Lung (tissue), 12 donors: ENCODE measurements around the gene SYNGR3. TPM values are rescaled to one million over a fixed set of nuclear protein-coding genes. Genes with fewer than 3 reads are reported as not detected.
"Not testable (repeated sequence)": the region's sequence is repeated elsewhere in the genome, so short reads cannot be mapped to it uniquely, and the experiment has no call there.

Experiments used
- ATAC-seq: fragments of 200-7000 bp; cut with Tn5 transposase; one replicate; pipeline ENCODE4 v1.9.1; 2020; ENCODE audit warnings: moderate number of reproducible peaks; ENCODE audit not compliant: insufficient read depth, low FRiP score
- DNase-seq, 3 donors: peaks; one replicate each; pipeline ENCODE4 v3.0.0-alpha.2; 2013 to 2017
- H3K27ac ChIP-seq, 2 donors: one replicate each; pipeline ENCODE4 v1.5.1; 2013; ENCODE audit warnings: mild to moderate bottlenecking in 2 of 2, moderate library complexity in 2 of 2, control low read depth in 1 of 2, inconsistent platforms in 1 of 2, low read depth in 1 of 2, low read length in 1 of 2
- H3K27me3 ChIP-seq, 3 donors: one replicate each; pipeline ENCODE4 v1.5.1; 2013; ENCODE audit warnings: low read length in 2 of 3; ENCODE audit not compliant: control insufficient read depth in 3 of 3, insufficient read depth in 3 of 3
- H3K36me3 ChIP-seq, 4 donors: one replicate each; pipeline ENCODE4 v1.5.1; 2013; ENCODE audit warnings: low read length in 4 of 4, mild to moderate bottlenecking in 1 of 4, moderate library complexity in 1 of 4; ENCODE audit not compliant: control insufficient read depth in 4 of 4, insufficient read depth in 4 of 4
- H3K4me1 ChIP-seq, 5 donors: one replicate each; pipeline ENCODE4 v1.5.1; 2013; ENCODE audit warnings: low read length in 5 of 5, mild to moderate bottlenecking in 2 of 5, moderate library complexity in 1 of 5; ENCODE audit not compliant: control insufficient read depth in 5 of 5, insufficient read depth in 5 of 5
- H3K4me3 ChIP-seq: one replicate; pipeline ENCODE4 v1.5.1; 2013; ENCODE audit warnings: mild to moderate bottlenecking, control low read depth, moderate library complexity
- H3K9ac ChIP-seq, 2 donors: one replicate each; pipeline ENCODE4 v1.5.1; 2013; ENCODE audit warnings: low read length in 2 of 2, control low read depth in 1 of 2; ENCODE audit not compliant: insufficient read depth in 1 of 2
- H3K9me3 ChIP-seq, 4 donors: one replicate each; pipeline ENCODE4 v1.5.1; 2013; ENCODE audit warnings: low read length in 3 of 4, mild to moderate bottlenecking in 1 of 4, moderate library complexity in 1 of 4; ENCODE audit not compliant: control insufficient read depth in 4 of 4, insufficient read depth in 3 of 4
- WGBS, 2 donors: extraction: QIAGEN DNeasy Blood & Tissue Kit; methylation state at CpG; one replicate each; pipeline ENCODE4 v1.1.7; 2013; 5-methylcytosine and 5-hydroxymethylcytosine counted together
- polyA plus RNA-seq, 2 donors: library from polyadenylated mRNA; stranded (reverse); fragments of 200-250 nt; gene quantifications; one replicate each; pipeline ENCODE4 v1.2.1, GENCODE V29; 2013
- total RNA-seq, 2 donors: library from RNA; depleted of rRNA in 1 of 2; stranded (reverse); fragments of >200 nt in 1 of 2; gene quantifications; one replicate each; pipeline ENCODE4 v1.2.1, GENCODE V29; 2014 to 2021
- TF ChIP-seq, protein P1 (sequence below): IDR thresholded peaks from 2 replicates; pipeline ENCODE4 v1.5.1; 2012; ENCODE audit warnings: mild to moderate bottlenecking; ENCODE audit errors: control extremely low read depth, extremely low read depth
- donor health status: control.
- donor health status: control.
- donor health status: Bipolar disorder and iron deficiency.
- donor health status: healthy.
- donor health status: DM: yes; HTN: yes; CAD: no.

Gene SYNGR3
- total and polyA plus RNA-seq, 4 donors = 0.10 to 0.69 (median 0.43) TPM

DNA sequence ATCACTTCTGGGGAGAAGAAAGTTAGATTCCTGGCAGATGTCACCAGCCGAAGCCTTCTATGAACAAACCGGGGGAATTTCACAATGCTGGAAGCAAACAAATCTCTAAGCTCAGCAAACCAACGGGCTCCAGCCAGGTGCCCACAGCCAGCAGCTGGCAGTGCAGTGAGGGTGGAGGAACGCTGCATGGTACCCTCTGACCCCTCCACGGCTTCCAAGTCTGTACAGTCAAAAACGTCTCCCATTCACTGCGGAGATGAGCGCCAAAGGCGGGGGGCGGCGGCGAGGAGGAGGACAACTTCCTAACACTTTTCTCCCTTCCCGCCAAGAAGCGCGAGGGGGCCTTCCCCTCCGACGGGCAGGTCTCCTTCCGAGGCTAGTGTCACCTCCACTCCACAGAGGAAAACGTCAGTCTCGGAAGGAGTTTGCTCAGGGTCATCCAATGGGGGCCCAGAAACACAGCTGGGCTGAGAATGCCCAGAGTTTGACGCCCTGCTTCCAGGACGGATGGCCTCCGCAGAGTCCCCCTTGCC, 18.9 kb downstream of the SYNGR3 start:
- ATAC-seq = no peak
- Histone ChIP-seq H3K27ac (peak overlapping the region; percentile 79 to 90), H3K27me3 (no peaks in the 10 kb centered on the region), H3K4me1 (peaks cover 0 to 43% (median 21%) of the 10 kb centered on the region in 5 donors), H3K9ac (peak overlapping the region; percentile 2 to 46), H3K36me3 (peaks cover 0 to 5% (median 2%) of the 10 kb centered on the region in 4 donors), H3K9me3 (no peaks in the 10 kb centered on the region), H3K4me3 (peak overlapping the region; percentile 83)
- WGBS, 2 donors = 1 to 2% methylated on average over 21 to 23 of the region's 23 CpGs
- DNase-seq = no peak
- TF ChIP-seq, protein P1, sequence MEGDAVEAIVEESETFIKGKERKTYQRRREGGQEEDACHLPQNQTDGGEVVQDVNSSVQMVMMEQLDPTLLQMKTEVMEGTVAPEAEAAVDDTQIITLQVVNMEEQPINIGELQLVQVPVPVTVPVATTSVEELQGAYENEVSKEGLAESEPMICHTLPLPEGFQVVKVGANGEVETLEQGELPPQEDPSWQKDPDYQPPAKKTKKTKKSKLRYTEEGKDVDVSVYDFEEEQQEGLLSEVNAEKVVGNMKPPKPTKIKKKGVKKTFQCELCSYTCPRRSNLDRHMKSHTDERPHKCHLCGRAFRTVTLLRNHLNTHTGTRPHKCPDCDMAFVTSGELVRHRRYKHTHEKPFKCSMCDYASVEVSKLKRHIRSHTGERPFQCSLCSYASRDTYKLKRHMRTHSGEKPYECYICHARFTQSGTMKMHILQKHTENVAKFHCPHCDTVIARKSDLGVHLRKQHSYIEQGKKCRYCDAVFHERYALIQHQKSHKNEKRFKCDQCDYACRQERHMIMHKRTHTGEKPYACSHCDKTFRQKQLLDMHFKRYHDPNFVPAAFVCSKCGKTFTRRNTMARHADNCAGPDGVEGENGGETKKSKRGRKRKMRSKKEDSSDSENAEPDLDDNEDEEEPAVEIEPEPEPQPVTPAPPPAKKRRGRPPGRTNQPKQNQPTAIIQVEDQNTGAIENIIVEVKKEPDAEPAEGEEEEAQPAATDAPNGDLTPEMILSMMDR = no peak

DNA sequence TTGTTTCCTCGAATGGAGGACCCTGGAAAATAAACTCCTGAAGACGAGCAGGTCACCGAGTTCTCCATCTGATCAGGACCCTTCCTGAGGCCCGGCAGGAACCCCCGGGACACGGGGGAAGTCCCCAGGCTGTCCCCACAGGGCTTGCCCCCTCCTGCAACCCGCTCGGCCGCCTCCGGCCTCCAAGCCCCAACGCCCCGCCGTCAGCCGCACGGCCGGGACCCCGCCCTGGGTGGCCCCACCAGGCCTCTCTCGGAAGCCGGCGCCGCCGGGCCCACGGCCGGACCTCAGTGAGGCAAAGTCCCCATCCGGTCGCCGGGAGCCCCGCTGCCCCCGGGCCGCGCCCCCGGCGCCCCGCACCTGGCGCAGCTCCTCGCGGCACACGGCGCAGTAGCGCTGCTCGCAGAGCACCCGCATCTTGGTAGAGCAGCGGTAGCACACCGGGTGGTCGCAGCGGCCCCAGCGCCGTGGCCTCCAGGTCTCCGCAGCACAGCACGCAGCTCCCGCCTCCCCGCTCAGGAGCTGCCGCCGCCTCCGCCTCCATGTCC, 19.5 kb downstream of the SYNGR3 start:
- TF ChIP-seq, protein P1 = no peak
- Histone ChIP-seq H3K36me3 (peaks cover 0 to 5% (median 2%) of the 10 kb centered on the region in 4 donors), H3K9ac (peak overlapping the region in 1 of 2 donors; percentile 46), H3K4me3 (peak overlapping the region; percentile 83), H3K4me1 (peaks cover 0 to 38% (median 19%) of the 10 kb centered on the region in 5 donors), H3K27me3 (no peaks in the 10 kb centered on the region), H3K9me3 (no peaks in the 10 kb centered on the region), H3K27ac (peak overlapping the region; percentile 79 to 90)
- ATAC-seq = no peak
- WGBS, 2 donors = 1 to 2% methylated on average over 35 to 55 of the region's 55 CpGs
- no peak for DNase-seq

DNA sequence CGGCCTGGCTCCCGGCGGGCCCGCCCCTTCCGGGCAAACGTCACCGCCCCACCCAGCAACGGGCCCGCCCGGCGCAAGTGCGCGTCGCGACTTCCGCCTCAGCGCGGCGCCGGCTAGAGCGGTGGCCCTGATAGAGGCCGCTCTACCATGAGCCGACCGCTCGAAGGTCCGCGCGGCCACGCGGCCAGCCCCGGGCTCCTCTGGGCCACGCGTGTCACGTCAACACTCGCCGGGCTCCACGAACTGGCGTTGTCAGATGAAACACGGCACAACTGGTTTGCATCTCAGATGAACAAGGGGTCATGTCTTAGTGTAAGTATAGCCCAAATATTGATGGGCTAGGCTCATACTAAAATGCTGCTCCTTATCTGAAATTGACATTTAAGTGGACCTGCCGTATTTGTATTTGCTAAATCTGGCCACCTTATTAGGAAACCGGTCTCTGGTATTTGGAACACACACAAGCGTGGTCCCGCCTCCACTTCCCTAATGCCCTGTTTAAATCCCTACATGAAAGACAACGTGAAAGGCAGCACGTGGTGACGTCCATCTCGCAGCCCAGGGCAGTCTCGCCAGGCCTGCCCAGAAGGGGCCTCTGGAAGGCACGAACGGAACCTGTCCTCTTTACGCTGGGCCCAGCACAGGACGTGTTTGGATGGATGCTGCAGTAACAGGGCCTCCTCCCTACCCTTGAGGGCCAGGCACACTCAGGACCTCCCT, 20.2 kb downstream of the SYNGR3 start, which contains the start of gene ZNF598:
TSS of gene ZNF598 (minus strand) at position 31 of the 720 bp plus-strand sequence.
- peak within 1 kb of the TSS; percentile 87 to 91 for H3K27ac ChIP-seq
- DNase-seq = peak; percentile 86 to 93 (median 88)
- no peaks in the 10 kb centered on the region for H3K9me3 ChIP-seq
- H3K4me1 ChIP-seq = peaks cover 0 to 31% (median 17%) of the 10 kb centered on the region in 5 donors
- ATAC-seq = peak; percentile 89
- H3K27me3 ChIP-seq = no peaks in the 10 kb centered on the region
- H3K4me3 ChIP-seq = peak within 1 kb of the TSS; percentile 83
- WGBS, 2 donors = 1 to 2% methylated on average over 45 to 52 of the region's 52 CpGs
- H3K36me3 ChIP-seq = peaks cover 0 to 5% (median 2%) of the 10 kb centered on the region in 4 donors
- TF ChIP-seq, protein P1 = no peak
- H3K9ac ChIP-seq = peak within 1 kb of the TSS; percentile 46 to 68

DNA sequence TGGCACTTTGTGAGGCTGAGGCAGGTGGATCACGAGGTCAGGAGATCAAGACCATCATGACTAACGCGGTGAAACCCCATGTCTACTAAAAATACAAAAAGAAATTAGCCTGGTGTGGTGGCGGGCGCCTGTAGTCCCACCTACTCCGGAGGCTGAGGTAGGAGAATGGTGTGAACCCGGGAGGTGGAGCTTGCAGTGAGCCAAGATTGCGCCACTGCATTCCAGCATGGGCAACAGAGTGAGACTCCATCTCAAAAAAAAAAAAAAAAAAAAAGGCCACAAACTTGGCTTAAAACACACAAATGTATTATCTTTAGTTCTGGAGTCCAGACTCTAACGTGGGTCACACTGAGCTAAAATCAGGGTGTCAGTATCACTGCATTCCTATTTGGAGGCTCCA, 22.0 kb downstream of the SYNGR3 start:
- not testable (repeated sequence) for H3K9ac ChIP-seq, ATAC-seq, H3K4me3 ChIP-seq, H3K36me3 ChIP-seq, H3K27ac ChIP-seq, DNase-seq, H3K9me3 ChIP-seq, H3K27me3 ChIP-seq
- peaks cover 0 to 27% (median 17%) of the 10 kb centered on the region in 5 donors for H3K4me1 ChIP-seq
- 87 to 88% methylated on average over 9 of the region's 9 CpGs for WGBS, 2 donors
